Upper lobe of left lung (tissue), 4 donors: Measurements from ENCODE around the gene SURF4.

Experiments used
- CTCF ChIP-seq, 6 experiments: fragments of 450-650 bp in 4 of 6; fragments of 200-600 bp in 2 of 6; sonication (generic) in 2 of 6; IDR thresholded peaks; one replicate each; pipeline ENCODE4 v1.5.1; 2016 to 2019; ENCODE audit warnings: antibody characterized with exemption in 6 of 6
- EP300 ChIP-seq, 4 donors: sonication (generic); formaldehyde crosslinking; IDR thresholded peaks; one replicate each; pipeline ENCODE4 v1.5.1; 2017; ENCODE audit warnings: antibody characterized with exemption in 4 of 4, control low read depth in 2 of 4
- POLR2AphosphoS5 ChIP-seq, 2 donors: sonication (generic); formaldehyde crosslinking; IDR thresholded peaks; one replicate each; pipeline ENCODE4 v1.5.1; 2017; ENCODE audit warnings: antibody characterized with exemption in 2 of 2

- TF ChIP-seq CTCF (IDR thresholded peaks at IDR 0.05), result no peak
- no peak for TF ChIP-seq POLR2AphosphoS5 (IDR thresholded peaks at IDR 0.05)
- no peak for TF ChIP-seq EP300 (IDR thresholded peaks at IDR 0.05)
Observed at GRCh38 chr9:133394687-133395271, 18.9 kb upstream of the SURF4 start.
